ENCODE data around the gene ZSWIM9. TPM values are rescaled to one million over a fixed set of nuclear protein-coding genes. Genes with fewer than 3 reads are reported as not detected.

Gene ZSWIM9
- total and polyA plus RNA-seq, 8 donors, result 1.3 to 28.0 (median 3.8) TPM

DNA sequence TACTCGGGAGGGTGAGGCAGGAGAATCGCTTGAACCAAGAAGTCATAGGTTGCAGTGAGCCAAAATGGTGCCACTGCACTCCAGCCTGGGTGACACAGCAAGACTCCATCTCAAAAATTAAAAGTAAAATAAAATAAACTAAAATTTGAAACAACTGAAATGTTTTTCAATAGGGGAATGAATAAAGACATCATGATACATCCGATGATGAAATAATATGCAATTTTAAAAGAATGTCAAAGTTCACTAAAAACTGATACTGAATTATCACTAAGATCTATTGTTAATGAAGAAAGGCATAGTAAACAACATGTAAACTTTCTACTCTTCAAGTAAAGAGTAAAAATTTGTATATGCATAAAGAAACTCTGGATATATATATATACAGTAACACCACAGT, 76.7 kb downstream of the ZSWIM9 start:
- Histone ChIP-seq H3K36me3 (peaks cover 0 to 44% (median 31%) of the 10 kb centered on the region in 4 donors), H3K27me3 (no peaks in the 10 kb centered on the region), H3K4me1 (peaks cover 0 to 61% (median 16%) of the 10 kb centered on the region in 4 donors), H3K27ac (no peak overlapping the region), H3K4me3 (no peak overlapping the region), H3K9me3 (no peaks in the 10 kb centered on the region)
- intact Hi-C loops (cut with DNase I; ENCODE audit: low total_unique reads), result no loop called here
- no peak for DNase-seq
- no peak for TF ChIP-seq EP300 (IDR thresholded peaks at IDR 0.05)
- TF ChIP-seq, protein P1, sequence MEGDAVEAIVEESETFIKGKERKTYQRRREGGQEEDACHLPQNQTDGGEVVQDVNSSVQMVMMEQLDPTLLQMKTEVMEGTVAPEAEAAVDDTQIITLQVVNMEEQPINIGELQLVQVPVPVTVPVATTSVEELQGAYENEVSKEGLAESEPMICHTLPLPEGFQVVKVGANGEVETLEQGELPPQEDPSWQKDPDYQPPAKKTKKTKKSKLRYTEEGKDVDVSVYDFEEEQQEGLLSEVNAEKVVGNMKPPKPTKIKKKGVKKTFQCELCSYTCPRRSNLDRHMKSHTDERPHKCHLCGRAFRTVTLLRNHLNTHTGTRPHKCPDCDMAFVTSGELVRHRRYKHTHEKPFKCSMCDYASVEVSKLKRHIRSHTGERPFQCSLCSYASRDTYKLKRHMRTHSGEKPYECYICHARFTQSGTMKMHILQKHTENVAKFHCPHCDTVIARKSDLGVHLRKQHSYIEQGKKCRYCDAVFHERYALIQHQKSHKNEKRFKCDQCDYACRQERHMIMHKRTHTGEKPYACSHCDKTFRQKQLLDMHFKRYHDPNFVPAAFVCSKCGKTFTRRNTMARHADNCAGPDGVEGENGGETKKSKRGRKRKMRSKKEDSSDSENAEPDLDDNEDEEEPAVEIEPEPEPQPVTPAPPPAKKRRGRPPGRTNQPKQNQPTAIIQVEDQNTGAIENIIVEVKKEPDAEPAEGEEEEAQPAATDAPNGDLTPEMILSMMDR (IDR thresholded peaks at IDR 0.05), result no peak
- TF ChIP-seq POLR2AphosphoS5 (IDR thresholded peaks at IDR 0.05), result no peak
- no peak for TF ChIP-seq POLR2A (IDR thresholded peaks at IDR 0.05)
- WGBS, 5 donors, result 91 to 98% (median 96%) methylated on average over 3 of the region's 3 CpGs

Other genes starting within 250 kb of the ZSWIM9 start
- not detected for gene BSPH1, start 178.5 kb upstream of the ZSWIM9 start, total RNA-seq
- not detected for gene BSPH1, start 178.5 kb upstream of the ZSWIM9 start, polyA plus RNA-seq
- not detected for gene ELSPBP1, start 176.0 kb upstream of the ZSWIM9 start, total RNA-seq
- gene ELSPBP1, start 176.0 kb upstream of the ZSWIM9 start, polyA plus RNA-seq, result not detected
- not detected for gene CABP5, start 126.6 kb upstream of the ZSWIM9 start, total RNA-seq
- not detected for gene CABP5, start 126.6 kb upstream of the ZSWIM9 start, polyA plus RNA-seq
- gene PLA2G4C, start 59.9 kb upstream of the ZSWIM9 start, total RNA-seq, result 10 to 100 TPM in 1 of 5 donors, 1 to 10 TPM in 4; 1.4 to 90.2 (median 6.2) TPM
- gene PLA2G4C, start 59.9 kb upstream of the ZSWIM9 start, polyA plus RNA-seq, result 1 to 10 TPM; 3.7 to 6.7 (median 5.7) TPM
- gene LIG1, start 336 bp upstream of the ZSWIM9 start, total RNA-seq, result 10 to 100 TPM; 16.0 to 35.6 (median 19.7) TPM
- gene LIG1, start 336 bp upstream of the ZSWIM9 start, polyA plus RNA-seq, result 10 to 100 TPM; 15.9 to 48.2 (median 16.8) TPM
- gene CARD8, start 85.2 kb downstream of the ZSWIM9 start, total RNA-seq, result 10 to 100 TPM in 4 of 5 donors, 1 to 10 TPM in 1; 5.2 to 63.6 (median 39.4) TPM
- 10 to 100 TPM; 16.0 to 20.7 (median 17.1) TPM for gene CARD8, start 85.2 kb downstream of the ZSWIM9 start, polyA plus RNA-seq
- under 1 TPM in 1 of 5 donors, not detected in 4; 0.55 TPM for gene ZNF114, start 99.4 kb downstream of the ZSWIM9 start, total RNA-seq
- gene ZNF114, start 99.4 kb downstream of the ZSWIM9 start, polyA plus RNA-seq, result under 1 TPM in 1 of 3 donors, not detected in 2; 0.10 TPM
- 10 to 100 TPM in 4 of 5 donors, 1 to 10 TPM in 1; 6.4 to 57.2 (median 27.5) TPM for gene EMP3, start 154.9 kb downstream of the ZSWIM9 start, total RNA-seq
- 10 to 100 TPM; 46.4 to 61.4 (median 53.7) TPM for gene EMP3, start 154.9 kb downstream of the ZSWIM9 start, polyA plus RNA-seq
- gene TMEM143, start 193.3 kb downstream of the ZSWIM9 start, total RNA-seq, result 10 to 100 TPM in 4 of 5 donors, 1 to 10 TPM in 1; 9.4 to 33.3 (median 12.3) TPM
- gene TMEM143, start 193.3 kb downstream of the ZSWIM9 start, polyA plus RNA-seq, result 1 to 10 TPM; 4.2 to 8.6 (median 7.8) TPM
- gene SYNGR4, start 193.7 kb downstream of the ZSWIM9 start, total RNA-seq, result not detected
- gene SYNGR4, start 193.7 kb downstream of the ZSWIM9 start, polyA plus RNA-seq, result not detected
- gene KDELR1, start 220.9 kb downstream of the ZSWIM9 start, total RNA-seq, result 100 to 1,000 TPM in 1 of 5 donors, 10 to 100 TPM in 4; 45.8 to 123 (median 67.7) TPM
- 10 to 100 TPM; 69.8 to 93.8 (median 72.0) TPM for gene KDELR1, start 220.9 kb downstream of the ZSWIM9 start, polyA plus RNA-seq
- 1 to 10 TPM in 1 of 5 donors, under 1 TPM in 2, not detected in 2; 0.14 to 1.8 (median 0.37) TPM for gene GRIN2D, start 223.0 kb downstream of the ZSWIM9 start, total RNA-seq
- under 1 TPM in 2 of 3 donors, not detected in 1; 0.06 to 0.10 TPM for gene GRIN2D, start 223.0 kb downstream of the ZSWIM9 start, polyA plus RNA-seq